ENCODE data around the gene SS18L1. TPM values are rescaled to one million over a fixed set of nuclear protein-coding genes. Genes with fewer than 3 reads are reported as not detected.

Gene SS18L1
- total RNA-seq, 1 donor from 2014 or later, result 8.7 TPM

GRCh38 chr20:62211769-62212288, 68.3 kb downstream of the SS18L1 start:
- Histone ChIP-seq H3K36me3 (ENCODE audit: control insufficient read depth, insufficient read depth, low read length) (no peaks in the 10 kb centered on the region), H3K27me3 (ENCODE audit: control insufficient read depth, insufficient read depth, low read length) (peaks cover 15% of the 10 kb centered on the region), H3K4me3 (ENCODE audit: low read depth, low read length) (no peak overlapping the region)
- DNase-seq (ENCODE audit: low read depth), result no peak
- TF ChIP-seq, protein P1, sequence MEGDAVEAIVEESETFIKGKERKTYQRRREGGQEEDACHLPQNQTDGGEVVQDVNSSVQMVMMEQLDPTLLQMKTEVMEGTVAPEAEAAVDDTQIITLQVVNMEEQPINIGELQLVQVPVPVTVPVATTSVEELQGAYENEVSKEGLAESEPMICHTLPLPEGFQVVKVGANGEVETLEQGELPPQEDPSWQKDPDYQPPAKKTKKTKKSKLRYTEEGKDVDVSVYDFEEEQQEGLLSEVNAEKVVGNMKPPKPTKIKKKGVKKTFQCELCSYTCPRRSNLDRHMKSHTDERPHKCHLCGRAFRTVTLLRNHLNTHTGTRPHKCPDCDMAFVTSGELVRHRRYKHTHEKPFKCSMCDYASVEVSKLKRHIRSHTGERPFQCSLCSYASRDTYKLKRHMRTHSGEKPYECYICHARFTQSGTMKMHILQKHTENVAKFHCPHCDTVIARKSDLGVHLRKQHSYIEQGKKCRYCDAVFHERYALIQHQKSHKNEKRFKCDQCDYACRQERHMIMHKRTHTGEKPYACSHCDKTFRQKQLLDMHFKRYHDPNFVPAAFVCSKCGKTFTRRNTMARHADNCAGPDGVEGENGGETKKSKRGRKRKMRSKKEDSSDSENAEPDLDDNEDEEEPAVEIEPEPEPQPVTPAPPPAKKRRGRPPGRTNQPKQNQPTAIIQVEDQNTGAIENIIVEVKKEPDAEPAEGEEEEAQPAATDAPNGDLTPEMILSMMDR (IDR thresholded peaks at IDR 0.05; ENCODE audit: insufficient read depth, low read length, severe bottlenecking), result no peak
- no peak for FAIRE-seq

- DNase-seq (ENCODE audit: low read depth) (no peak), FAIRE-seq (no peak)
- Histone ChIP-seq H3K27me3 (ENCODE audit: control insufficient read depth, insufficient read depth, low read length) (peaks cover 15% of the 10 kb centered on the region), H3K36me3 (ENCODE audit: control insufficient read depth, insufficient read depth, low read length) (no peaks in the 10 kb centered on the region), H3K4me3 (ENCODE audit: low read depth, low read length) (no peak overlapping the region)
- TF ChIP-seq, protein P1 (IDR thresholded peaks at IDR 0.05; ENCODE audit: insufficient read depth, low read length, severe bottlenecking), result no peak
Measured at GRCh38 chr20:62212299-62212698, 68.7 kb downstream of the SS18L1 start.

DNA sequence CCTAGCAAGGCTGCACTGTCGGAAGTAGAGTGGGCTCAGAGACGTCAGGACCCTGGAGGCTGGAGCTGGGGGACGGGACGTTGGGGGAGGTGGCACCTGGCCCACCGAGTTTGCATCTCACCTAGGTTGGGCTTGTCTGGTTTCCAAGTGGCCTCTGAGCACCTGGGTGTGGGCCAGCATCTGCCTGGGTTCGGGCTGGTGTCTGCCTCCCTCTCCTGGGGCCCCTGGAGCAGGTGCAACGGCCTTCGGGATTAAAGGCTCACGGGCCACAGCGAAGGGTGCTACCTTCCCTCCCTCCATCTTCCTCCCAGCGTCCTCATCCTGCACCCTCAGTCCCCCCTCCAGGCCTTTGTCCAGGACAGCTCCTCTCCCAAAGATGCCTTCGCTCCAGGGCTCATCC, 70.5 kb downstream of the SS18L1 start:
- peaks cover 25% of the 10 kb centered on the region for H3K27me3 ChIP-seq (ENCODE audit: control insufficient read depth, insufficient read depth, low read length)
- FAIRE-seq (no peak), DNase-seq (ENCODE audit: low read depth) (no peak)
- H3K36me3 ChIP-seq (ENCODE audit: control insufficient read depth, insufficient read depth, low read length), result no peaks in the 10 kb centered on the region
- no peak overlapping the region for H3K4me3 ChIP-seq (ENCODE audit: low read depth, low read length)
- TF ChIP-seq, protein P1 (IDR thresholded peaks at IDR 0.05; ENCODE audit: insufficient read depth, low read length, severe bottlenecking), result no peak

GRCh38 chr20:62215020-62215990, 71.7 kb downstream of the SS18L1 start:
- DNase-seq (ENCODE audit: low read depth) (no peak), FAIRE-seq (no peak)
- Histone ChIP-seq H3K36me3 (ENCODE audit: control insufficient read depth, insufficient read depth, low read length) (no peaks in the 10 kb centered on the region), H3K4me3 (ENCODE audit: low read depth, low read length) (no peak overlapping the region), H3K27me3 (ENCODE audit: control insufficient read depth, insufficient read depth, low read length) (peaks cover 29% of the 10 kb centered on the region)
- TF ChIP-seq, protein P1 (IDR thresholded peaks at IDR 0.05; ENCODE audit: insufficient read depth, low read length, severe bottlenecking), result no peak

- FAIRE-seq (no peak), DNase-seq (ENCODE audit: low read depth) (no peak)
- Histone ChIP-seq H3K4me3 (ENCODE audit: low read depth, low read length) (no peak overlapping the region), H3K36me3 (ENCODE audit: control insufficient read depth, insufficient read depth, low read length) (no peaks in the 10 kb centered on the region), H3K27me3 (ENCODE audit: control insufficient read depth, insufficient read depth, low read length) (peaks cover 35% of the 10 kb centered on the region)
- TF ChIP-seq, protein P1 (IDR thresholded peaks at IDR 0.05; ENCODE audit: insufficient read depth, low read length, severe bottlenecking), result no peak
Measured at GRCh38 chr20:62215991-62216635, 72.5 kb downstream of the SS18L1 start.

All from bronchial epithelial cell (primary cell).